GM21381 (cell line): ENCODE data around the gene AGMO.

ENCODE experiments used
- ATAC-seq: cut with Tn5 transposase; IDR thresholded peaks from one replicate; pipeline ENCODE4 v1.9.1; 2021; ENCODE audit warnings: mild to moderate bottlenecking, moderate library complexity; ENCODE audit not compliant: unreplicated experiment

Gene AGMO

GRCh38 chr7:15248514-15248913 is 313.3 kb downstream of the AGMO start:
- ATAC-seq = no peak

- ATAC-seq = no peak
These were observed 316.0 kb downstream of the AGMO start for GRCh38 chr7:15245831-15246230.

- ATAC-seq = no peak
These were observed 322.0 kb downstream of the AGMO start for GRCh38 chr7:15239801-15240200.

- no peak for ATAC-seq
These were observed 324.9 kb downstream of the AGMO start for GRCh38 chr7:15236952-15237351.

- ATAC-seq = no peak
These were observed 327.4 kb downstream of the AGMO start for GRCh38 chr7:15234431-15234830.

- ATAC-seq = no peak
These were observed 333.0 kb downstream of the AGMO start for GRCh38 chr7:15228831-15229230.

- ATAC-seq = no peak
These were observed 335.8 kb downstream of the AGMO start for GRCh38 chr7:15225981-15226380.

- no peak for ATAC-seq
These were observed 342.1 kb downstream of the AGMO start for GRCh38 chr7:15219758-15220157.

- no peak for ATAC-seq
These were observed 343.6 kb downstream of the AGMO start for GRCh38 chr7:15218261-15218660.

GRCh38 chr7:15215616-15216015 is 346.2 kb downstream of the AGMO start:
- no peak for ATAC-seq

GRCh38 chr7:15214976-15215375 is 346.8 kb downstream of the AGMO start:
- ATAC-seq = no peak

GRCh38 chr7:15213093-15213492 is 348.7 kb downstream of the AGMO start:
- ATAC-seq = no peak

GRCh38 chr7:15209429-15209828 is 352.4 kb downstream of the AGMO start:
- no peak for ATAC-seq

- ATAC-seq = no peak
These were observed 357.4 kb downstream of the AGMO start for GRCh38 chr7:15204421-15204820.

GRCh38 chr7:15199482-15199881 is 362.3 kb downstream of the AGMO start:
- no peak for ATAC-seq

GRCh38 chr7:15197042-15197977 is 364.5 kb downstream of the AGMO start:
- no peak for ATAC-seq

- ATAC-seq = no peak
These were observed 383.8 kb downstream of the AGMO start for GRCh38 chr7:15178065-15178464.

GRCh38 chr7:15176089-15176488 is 385.7 kb downstream of the AGMO start:
- no peak for ATAC-seq

- no peak for ATAC-seq
These were observed 386.7 kb downstream of the AGMO start for GRCh38 chr7:15175152-15175551.

GRCh38 chr7:15174485-15174884 is 387.3 kb downstream of the AGMO start:
- ATAC-seq = no peak

- ATAC-seq = no peak
These were observed 393.3 kb downstream of the AGMO start for GRCh38 chr7:15168489-15168888.

- ATAC-seq = no peak
These were observed 393.9 kb downstream of the AGMO start for GRCh38 chr7:15167912-15168311.

- ATAC-seq = no peak
These were observed 395.2 kb downstream of the AGMO start for GRCh38 chr7:15166620-15167019.
